Uterus (tissue), 4 donors: ENCODE data around the gene SKI. TPM values are rescaled to one million over a fixed set of nuclear protein-coding genes. Genes with fewer than 3 reads are reported as not detected.
A peak's percentile ranks its signal among the peaks of the same experiment; 100 is the strongest.

Experiments used
- DNase-seq, 2 donors: peaks; one replicate each; pipeline ENCODE4 v3.0.0-alpha.2; 2019 to 2020
- H3K27ac ChIP-seq, 2 donors: fragments of 200-600 bp; sonication (generic); 1 replicate in 1 of 2; 2 replicates in 1 of 2; pipeline ENCODE4 v1.5.1; 2016 to 2018
- H3K27me3 ChIP-seq, 2 donors: fragments of 200-600 bp; sonication (generic); one replicate each; pipeline ENCODE4 v1.5.1; 2018 to 2019; ENCODE audit warnings: control low read depth in 1 of 2
- H3K36me3 ChIP-seq, 2 donors: fragments of 200-600 bp; sonication (generic); one replicate each; pipeline ENCODE4 v1.5.1; 2019; ENCODE audit warnings: control low read depth in 1 of 2
- H3K4me1 ChIP-seq, 2 donors: fragments of 200-600 bp; sonication (generic); one replicate each; pipeline ENCODE4 v1.5.1; 2018 to 2019; ENCODE audit warnings: control low read depth in 1 of 2
- H3K4me3 ChIP-seq, 2 donors: fragments of 200-600 bp; sonication (generic); 1 replicate in 1 of 2; 2 replicates in 1 of 2; pipeline ENCODE4 v1.5.1; 2018 to 2019; ENCODE audit warnings: mild to moderate bottlenecking in 1 of 2
- H3K9me3 ChIP-seq, 2 donors: fragments of 200-600 bp; sonication (generic); one replicate each; pipeline ENCODE4 v1.5.1; 2019; ENCODE audit warnings: control low read depth in 1 of 2
- POLR2A ChIP-seq, 2 donors: fragments of 450-650 bp; IDR thresholded peaks; one replicate each; pipeline ENCODE4 v1.6.1; 2016; ENCODE audit warnings: antibody characterized with exemption in 2 of 2, mild to moderate bottlenecking in 1 of 2, moderate library complexity in 1 of 2
- intact Hi-C: fragments of 100-400 bp; cut with DNase I; formaldehyde crosslinking; loops from one replicate; pipeline ENCODE4 v1.15.1; 2023; ENCODE audit warnings: low total_unique reads
- total RNA-seq, 4 donors: library from RNA; depleted of rRNA in 3 of 4; stranded (reverse); fragments of >200 nt in 3 of 4; gene quantifications; one replicate each; pipeline versions ENCODE4 v1.1.0 to v1.2.4, GENCODE V29; 2014 to 2023
- TF ChIP-seq, protein P1 (sequence below), 4 experiments: fragments of 200-600 bp in 2 of 4; fragments of 450-650 bp in 2 of 4; sonication (generic) in 2 of 4; IDR thresholded peaks; one replicate each; pipeline ENCODE4 v1.5.1; 2016 to 2019; ENCODE audit warnings: antibody characterized with exemption in 4 of 4, mild to moderate bottlenecking in 2 of 4, moderate library complexity in 1 of 4
- donor health status: DM: yes; HTN: yes; CAD: no.

Gene SKI
- total RNA-seq, 4 donors from 2014 or later = 22.8 to 148 (median 34.9) TPM

DNA sequence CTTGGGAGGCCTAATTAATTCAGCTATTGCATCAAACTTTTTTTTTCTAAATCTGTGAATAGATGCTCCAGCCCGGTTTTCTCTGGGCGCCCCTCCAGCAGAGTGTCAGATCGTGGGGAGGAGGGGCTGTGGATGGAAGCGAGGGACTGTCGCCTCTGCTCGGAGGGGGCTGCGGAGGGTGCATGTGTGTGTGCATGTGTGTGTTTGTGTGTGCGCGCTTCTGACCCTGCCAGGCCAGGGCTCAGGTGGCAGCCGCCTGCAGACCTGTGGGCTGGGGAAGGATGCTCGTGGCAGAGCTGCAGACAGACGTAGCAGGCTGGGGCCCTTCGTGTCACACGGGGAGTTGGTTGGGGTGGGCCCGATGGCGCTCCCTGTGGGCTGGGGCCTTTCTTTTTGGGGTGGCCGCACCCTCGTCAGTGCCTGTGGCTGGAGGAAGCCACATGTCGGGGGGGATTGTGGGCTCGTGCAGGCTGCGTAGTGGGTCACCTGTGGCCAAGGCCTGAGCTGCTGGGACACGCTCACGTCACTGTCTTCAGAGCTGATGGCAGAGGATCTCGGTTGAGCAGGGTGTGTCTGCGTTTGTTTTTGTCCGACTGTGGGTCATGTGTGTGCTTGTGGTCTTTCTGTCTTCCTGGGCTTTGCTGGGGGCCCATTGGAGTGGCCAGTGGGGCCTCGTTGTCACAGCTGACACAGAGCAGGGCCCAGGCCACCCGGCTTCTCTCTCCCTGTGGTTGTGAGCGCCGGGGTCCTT, 2.8 kb downstream of the SKI start:
- DNase-seq = peak; percentile 55 to 58
- peak overlapping the region; percentile 83 to 91 for H3K27ac ChIP-seq
- H3K9me3 ChIP-seq = no peaks in the 10 kb centered on the region
- no peaks in the 10 kb centered on the region for H3K27me3 ChIP-seq
- intact Hi-C loops = no loop called here
- H3K4me3 ChIP-seq = peak overlapping the region; percentile 51 to 53
- TF ChIP-seq POLR2A (IDR thresholded peaks at IDR 0.05) = no peak
- TF ChIP-seq, protein P1, sequence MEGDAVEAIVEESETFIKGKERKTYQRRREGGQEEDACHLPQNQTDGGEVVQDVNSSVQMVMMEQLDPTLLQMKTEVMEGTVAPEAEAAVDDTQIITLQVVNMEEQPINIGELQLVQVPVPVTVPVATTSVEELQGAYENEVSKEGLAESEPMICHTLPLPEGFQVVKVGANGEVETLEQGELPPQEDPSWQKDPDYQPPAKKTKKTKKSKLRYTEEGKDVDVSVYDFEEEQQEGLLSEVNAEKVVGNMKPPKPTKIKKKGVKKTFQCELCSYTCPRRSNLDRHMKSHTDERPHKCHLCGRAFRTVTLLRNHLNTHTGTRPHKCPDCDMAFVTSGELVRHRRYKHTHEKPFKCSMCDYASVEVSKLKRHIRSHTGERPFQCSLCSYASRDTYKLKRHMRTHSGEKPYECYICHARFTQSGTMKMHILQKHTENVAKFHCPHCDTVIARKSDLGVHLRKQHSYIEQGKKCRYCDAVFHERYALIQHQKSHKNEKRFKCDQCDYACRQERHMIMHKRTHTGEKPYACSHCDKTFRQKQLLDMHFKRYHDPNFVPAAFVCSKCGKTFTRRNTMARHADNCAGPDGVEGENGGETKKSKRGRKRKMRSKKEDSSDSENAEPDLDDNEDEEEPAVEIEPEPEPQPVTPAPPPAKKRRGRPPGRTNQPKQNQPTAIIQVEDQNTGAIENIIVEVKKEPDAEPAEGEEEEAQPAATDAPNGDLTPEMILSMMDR (IDR thresholded peaks at IDR 0.05) = no peak
- peaks cover 9 to 36% of the 10 kb centered on the region in 2 donors for H3K4me1 ChIP-seq
- H3K36me3 ChIP-seq = no peaks in the 10 kb centered on the region

- intact Hi-C loops = no loop called here
- Histone ChIP-seq H3K27me3 (no peaks in the 10 kb centered on the region), H3K4me3 (peak overlapping the region; percentile 51 to 53), H3K9me3 (no peaks in the 10 kb centered on the region), H3K27ac (peak overlapping the region; percentile 83 to 91), H3K36me3 (no peaks in the 10 kb centered on the region), H3K4me1 (peaks cover 11 to 43% of the 10 kb centered on the region in 2 donors)
- DNase-seq = peak; percentile 87 to 90
- peak; percentile 24 to 32 for TF ChIP-seq POLR2A (IDR thresholded peaks at IDR 0.05)
- TF ChIP-seq, protein P1 (IDR thresholded peaks at IDR 0.05) = no peak
Observed at GRCh38 chr1:2231532-2232254, 3.6 kb downstream of the SKI start.

GRCh38 chr1:2232255-2232915, 4.3 kb downstream of the SKI start:
- Histone ChIP-seq H3K36me3 (no peaks in the 10 kb centered on the region), H3K27ac (peak overlapping the region; percentile 83 to 91), H3K4me3 (peak overlapping the region; percentile 51 to 53), H3K9me3 (no peaks in the 10 kb centered on the region), H3K27me3 (no peaks in the 10 kb centered on the region), H3K4me1 (peaks cover 12 to 49% of the 10 kb centered on the region in 2 donors)
- no peak for DNase-seq
- intact Hi-C loops = no loop called here
- TF ChIP-seq, protein P1 (IDR thresholded peaks at IDR 0.05) = no peak
- TF ChIP-seq POLR2A (IDR thresholded peaks at IDR 0.05) = peak in 1 of 2 donors; percentile 35

DNA sequence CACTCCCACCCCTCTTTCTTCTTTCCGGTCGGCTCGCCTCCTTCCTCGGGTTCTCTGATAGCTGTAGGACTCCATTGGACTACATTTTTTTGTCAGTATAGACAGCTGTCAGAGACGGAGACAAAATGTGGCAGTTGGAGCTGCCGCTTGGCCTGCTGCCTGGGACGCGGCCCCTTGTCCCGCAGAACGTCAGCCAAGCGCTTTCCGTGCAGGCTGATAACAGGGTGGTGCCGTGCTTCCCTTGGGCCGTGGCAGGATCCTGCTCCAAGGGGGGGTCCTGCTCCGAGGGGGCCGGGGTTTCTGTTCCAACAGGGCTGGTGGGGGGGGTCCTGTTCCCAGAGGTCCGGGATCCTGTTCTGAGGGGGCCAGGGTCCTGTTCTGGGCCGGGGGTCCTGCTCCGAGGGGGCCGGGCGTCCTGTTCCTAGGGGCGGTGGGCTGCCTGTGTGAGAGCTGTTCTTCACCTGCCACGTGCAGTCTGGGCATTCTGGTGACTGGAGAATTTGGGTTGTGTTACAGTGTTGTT, 4.9 kb downstream of the SKI start:
- Histone ChIP-seq H3K4me1 (peaks cover 15 to 52% of the 10 kb centered on the region in 2 donors), H3K9me3 (no peaks in the 10 kb centered on the region), H3K36me3 (no peaks in the 10 kb centered on the region), H3K27ac (peak overlapping the region; percentile 83 to 91), H3K4me3 (peak overlapping the region; percentile 51 to 53), H3K27me3 (no peaks in the 10 kb centered on the region)
- DNase-seq = no peak
- intact Hi-C loops = no loop called here
- TF ChIP-seq, protein P1 (IDR thresholded peaks at IDR 0.05) = no peak
- TF ChIP-seq POLR2A (IDR thresholded peaks at IDR 0.05) = no peak
